ENCODE data around the gene C6orf118.

The C6orf118 gene

GRCh38 chr6:165243801-165244200 is 65.6 kb downstream of the C6orf118 start:
- DNase-seq: no peak

DNA sequence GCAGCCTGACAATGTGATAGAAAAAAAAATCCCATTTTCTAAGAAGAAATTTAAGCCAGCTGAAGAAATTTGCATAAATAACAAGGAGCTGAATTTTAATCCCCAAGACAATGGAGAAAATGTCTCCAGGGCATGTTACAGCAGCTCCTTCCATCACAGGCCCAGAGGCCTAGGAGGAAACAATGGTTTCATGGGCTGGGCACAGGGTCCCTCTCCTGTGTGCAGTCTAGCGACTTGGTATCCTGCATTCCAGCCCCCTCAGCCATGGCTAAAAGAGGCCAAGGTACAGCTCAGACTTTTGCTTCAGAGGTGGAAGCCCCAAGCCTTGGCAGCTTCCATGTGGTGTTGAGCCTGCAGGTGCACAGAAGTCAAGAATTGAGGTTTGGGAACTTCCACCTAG is 73.1 kb downstream of the C6orf118 start:
- no peak for DNase-seq

GRCh38 chr6:165232731-165233488 is 76.5 kb downstream of the C6orf118 start:
- no peak for DNase-seq

DNA sequence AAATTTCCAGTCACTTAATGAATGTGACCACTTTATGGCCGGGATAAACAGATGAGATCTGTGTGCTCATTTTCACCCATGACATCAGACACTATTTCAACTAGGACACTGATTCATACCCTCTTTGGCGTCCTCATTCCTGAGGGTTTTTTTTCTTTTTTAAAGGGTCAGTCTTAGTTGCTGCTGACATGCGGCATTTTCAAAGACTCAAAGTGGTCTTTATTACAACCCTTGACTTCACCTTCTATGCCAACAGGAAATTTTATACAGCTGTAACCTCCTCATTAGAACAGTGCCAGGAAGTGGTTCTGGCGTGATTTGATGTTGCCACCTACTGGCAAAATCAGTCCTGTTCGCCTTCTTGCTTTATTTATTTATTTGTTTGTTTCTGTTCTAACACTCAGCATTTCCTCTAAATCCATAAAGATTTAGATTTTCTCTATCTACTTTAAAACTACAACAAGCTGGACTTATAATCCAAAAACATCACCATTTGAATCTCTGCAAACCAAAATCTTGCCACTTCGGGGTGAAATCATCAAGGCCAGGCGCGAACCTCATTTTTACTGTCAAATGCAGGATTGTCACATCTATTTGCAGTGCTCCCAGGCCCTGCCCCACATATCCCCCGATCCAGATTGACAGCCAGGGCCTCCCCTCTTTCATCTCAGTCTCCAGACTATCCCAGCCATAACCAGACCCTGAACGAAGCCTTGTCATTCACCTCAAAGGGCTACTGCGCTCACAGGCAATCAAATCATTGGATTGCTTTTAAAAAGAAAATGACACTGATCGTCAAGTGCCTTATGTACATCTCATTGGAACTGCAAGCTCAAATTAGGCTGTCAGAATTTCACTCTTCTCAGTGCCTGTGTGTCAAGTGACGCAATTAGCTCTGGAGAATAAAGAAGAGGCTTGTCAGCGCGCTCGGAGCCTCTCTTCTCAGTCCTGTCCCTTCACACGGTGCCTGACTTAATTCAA is 77.5 kb downstream of the C6orf118 start:
- no peak for DNase-seq

GRCh38 chr6:165231177-165231576 is 78.2 kb downstream of the C6orf118 start:
- no peak for DNase-seq
